K562 (cell line): Measurements from ENCODE around the gene SLC31A1. TPM values are rescaled to one million over a fixed set of nuclear protein-coding genes. Genes with fewer than 3 reads are reported as not detected.

Experiments used
- ATAC-seq: fragments of 200-7000 bp; cut with Tn5 transposase; 3 replicates; pipeline ENCODE4 v1.9.1; 2020; ENCODE audit warnings: moderate library complexity
- BruUV-seq: library from RNA; stranded (reverse); fragments of 400-500 nt; replicated peaks from 2 replicates; lab custom pipeline; 2021; lab: Mats Ljungman, UMichigan
- CTCF ChIA-PET: fragments of 300-600 bp; formaldehyde crosslinking; extraction: SDS; loops from one replicate; lab custom pipeline; 2021; ENCODE audit warnings: low intra/inter-chr PET ratio; lab: Yijun Ruan, JAX
- POLR2A ChIA-PET: fragments of 300-600, 350-650 bp; sonication (Branson Sonifier 250); formaldehyde crosslinking; extraction: SDS; loops from one replicate; lab custom pipeline; 2021; ENCODE audit warnings: antibody characterized with exemption, inconsistent platforms; lab: Yijun Ruan, JAX
- DNase-seq, 4 experiments: peaks; one replicate each; pipeline versions ENCODE4 v3.0.0 to v3.0.0-alpha.2; 2011 to 2018; ENCODE audit warnings: low spot score in 3 of 4, mixed read lengths in 3 of 4; ENCODE audit errors: extremely low read depth in 1 of 4
- FAIRE-seq: peaks from 2 replicates; lab custom pipeline; 2011; peaks lifted over from hg19 to GRCh38; lab: Jason Lieb, UNC
- H2AFZ ChIP-seq: 2 replicates; pipeline ENCODE4 v1.6.0; 2011; ENCODE audit warnings: low read depth, low read length, control low read depth, inconsistent platforms
- H3K27ac ChIP-seq: fragments of 200-600 bp; 3 replicates; pipeline ENCODE4 v1.8.0; 2011; ENCODE audit warnings: low read depth, mild to moderate bottlenecking, control low read depth, inconsistent platforms, low read length, moderate library complexity, mixed read lengths; ENCODE audit errors: extremely low read depth
- H3K27me3 ChIP-seq, 2 experiments: fragments of 300-600 bp in 1 of 2; 2 replicates in 1 of 2; 3 replicates in 1 of 2; pipeline versions ENCODE4 v1.6.0 to v1.8.0; 2011; ENCODE audit warnings: inconsistent platforms in 2 of 2, low read length in 2 of 2, mild to moderate bottlenecking in 1 of 2, mixed read lengths in 1 of 2, moderate library complexity in 1 of 2; ENCODE audit not compliant: control insufficient read depth in 2 of 2, insufficient read depth in 2 of 2
- H3K36me3 ChIP-seq: fragments of 300-600 bp; 3 replicates; pipeline ENCODE4 v1.8.0; 2011; ENCODE audit warnings: mild to moderate bottlenecking, low read length, inconsistent platforms; ENCODE audit not compliant: control insufficient read depth, insufficient read depth
- H3K4me1 ChIP-seq, 2 experiments: fragments of 200-600 bp in 1 of 2; replicated peaks in 1 of 2; 2 replicates in 1 of 2; 3 replicates in 1 of 2; pipeline versions ENCODE4 v1.5.1 to v1.8.0; 2011; ENCODE audit warnings: inconsistent platforms in 2 of 2, low read length in 2 of 2, mild to moderate bottlenecking in 1 of 2, mixed read lengths in 1 of 2, moderate library complexity in 1 of 2; ENCODE audit not compliant: control insufficient read depth in 2 of 2, insufficient read depth in 2 of 2
- H3K4me2 ChIP-seq: 2 replicates; pipeline ENCODE4 v1.6.1; 2011; ENCODE audit warnings: low read length, control low read depth, inconsistent platforms, mixed read lengths; ENCODE audit not compliant: insufficient read depth
- H3K4me3 ChIP-seq: fragments of 200-600 bp; sonication (generic), shearing (Covaris generic); 2 replicates; pipeline ENCODE4 v1.5.1; 2016; ENCODE audit warnings: control low read depth, inconsistent platforms
- H3K79me2 ChIP-seq: fragments of 200-600 bp; 3 replicates; pipeline ENCODE4 v1.8.0; 2011; ENCODE audit warnings: low read length, inconsistent platforms; ENCODE audit not compliant: control insufficient read depth, insufficient read depth
- H3K9ac ChIP-seq, 2 experiments: 2 replicates each; pipeline versions ENCODE4 v1.6.0 to v1.6.1; 2011; ENCODE audit warnings: low read depth in 2 of 2, low read length in 2 of 2, control low read depth in 1 of 2, inconsistent platforms in 1 of 2, mild to moderate bottlenecking in 1 of 2, mixed read lengths in 1 of 2; ENCODE audit not compliant: insufficient read depth in 1 of 2
- H3K9me1 ChIP-seq: one replicate; pipeline ENCODE4 v1.6.0; 2011; ENCODE audit warnings: inconsistent platforms, mild to moderate bottlenecking, low read length, moderate library complexity; ENCODE audit not compliant: control insufficient read depth, insufficient read depth
- H3K9me3 ChIP-seq: replicated peaks from 2 replicates; pipeline ENCODE4 v1.5.1; 2011; ENCODE audit warnings: low read depth, low read length, inconsistent platforms; ENCODE audit not compliant: control insufficient read depth, insufficient read depth
- H4K20me1 ChIP-seq: replicated peaks from 2 replicates; pipeline ENCODE4 v1.6.1; 2011; ENCODE audit warnings: low read length, inconsistent platforms, mixed read lengths; ENCODE audit not compliant: control insufficient read depth, insufficient read depth
- ARID2 ChIP-seq: fragments of 450-650 bp; IDR thresholded peaks from 2 replicates; pipeline ENCODE4 v1.6.1; 2017; ENCODE audit warnings: antibody characterized with exemption, mild to moderate bottlenecking
- DEAF1 ChIP-seq: fragments of 450-650 bp; formaldehyde crosslinking; IDR thresholded peaks from 2 replicates; pipeline ENCODE4 v1.4.0; 2020; ENCODE audit warnings: mild to moderate bottlenecking, moderate library complexity
- KDM1A ChIP-seq, 2 experiments: fragments of 450-650 bp; IDR thresholded peaks; 2 replicates each; pipeline ENCODE4 v1.6.1; 2016; ENCODE audit warnings: mild to moderate bottlenecking in 2 of 2
- OTX1 ChIP-seq: fragments of 450-650 bp; formaldehyde crosslinking; IDR thresholded peaks from 2 replicates; pipeline ENCODE4 v1.4.0; 2022; ENCODE audit warnings: mild to moderate bottlenecking
- RAD21 ChIP-seq, 2 experiments: fragments of 250-450 bp in 1 of 2; fragments of 450-650 bp in 1 of 2; sonication (Bioruptor Pico) in 1 of 2; formaldehyde crosslinking in 1 of 2; IDR thresholded peaks in 1 of 2; conservative IDR thresholded peaks in 1 of 2; 2 replicates each; pipeline versions ENCODE4 v1.4.0 to v1.8.0; 2020 to 2022; ENCODE audit warnings: mild to moderate bottlenecking in 2 of 2, moderate library complexity in 1 of 2
- ZNF384 ChIP-seq: IDR thresholded peaks from 2 replicates; pipeline ENCODE4 v1.6.1; 2012; ENCODE audit warnings: low read depth, low read length, improper control_type of control experiment
- WGBS: fragments of 100-300 bp; shearing (Covaris generic); methylation state at CpG from one replicate; pipeline ENCODE4 v1.1.6; 2016; ENCODE audit warnings: low coverage, mixed read lengths; ENCODE audit not compliant: insufficient coverage; ENCODE audit errors: missing lambda C conversion rate; 5-methylcytosine and 5-hydroxymethylcytosine counted together
- in situ Hi-C: fragments of 300-500 bp; cut with MboI; formaldehyde crosslinking; loops from 4 replicates; pipeline ENCODE4 v1.15.0; 2018; ENCODE audit warnings: inconsistent platforms, mixed read lengths
- intact Hi-C: fragments of 100-400 bp; cut with micrococcal nuclease; formaldehyde crosslinking; loops from 2 replicates; pipeline ENCODE4 v1.14.2; 2022
- polyA plus RNA-seq, 8 experiments: library from polyadenylated mRNA; depleted of rRNA in 4 of 8; stranded (reverse) in 5 of 8; unstranded in 3 of 8; fragments of >200 nt; fragmentation: Nextera tagmentation in 2 of 8; fragmentation: Illumina TruSeq in 1 of 8; extraction: Ambion mirVana in 2 of 8; extraction: Trizol in 1 of 8; gene quantifications; 2 replicates each; pipeline versions ENCODE4 v1.2.1 to v1.2.3, GENCODE V29; 2011 to 2014; ENCODE audit warnings: inconsistent platforms in 1 of 8, missing spikeins in 1 of 8
- total RNA-seq, 7 experiments: library from RNA; depleted of rRNA in 6 of 7; stranded (reverse); fragments of >200 nt in 6 of 7; fragmentation: Illumina TruSeq in 2 of 7; extraction: Trizol in 2 of 7; gene quantifications; 2 replicates each; pipeline versions ENCODE4 v1.2.1 to v1.2.3, GENCODE V29; 2011 to 2021; ENCODE audit warnings: low replicate concordance in 1 of 7
- TF ChIP-seq, protein P1 (sequence below): fragments of 450-650 bp; IDR thresholded peaks from 2 replicates; pipeline ENCODE4 v1.6.1; 2016; ENCODE audit warnings: mild to moderate bottlenecking, moderate library complexity

SLC31A1 gene
- total and polyA plus RNA-seq, 9 of the 15 experiments (the other 6 are each of a cell fraction or from before 2014, with no cell fraction given): 15.4 to 40.7 (median 25.9) TPM

DNA sequence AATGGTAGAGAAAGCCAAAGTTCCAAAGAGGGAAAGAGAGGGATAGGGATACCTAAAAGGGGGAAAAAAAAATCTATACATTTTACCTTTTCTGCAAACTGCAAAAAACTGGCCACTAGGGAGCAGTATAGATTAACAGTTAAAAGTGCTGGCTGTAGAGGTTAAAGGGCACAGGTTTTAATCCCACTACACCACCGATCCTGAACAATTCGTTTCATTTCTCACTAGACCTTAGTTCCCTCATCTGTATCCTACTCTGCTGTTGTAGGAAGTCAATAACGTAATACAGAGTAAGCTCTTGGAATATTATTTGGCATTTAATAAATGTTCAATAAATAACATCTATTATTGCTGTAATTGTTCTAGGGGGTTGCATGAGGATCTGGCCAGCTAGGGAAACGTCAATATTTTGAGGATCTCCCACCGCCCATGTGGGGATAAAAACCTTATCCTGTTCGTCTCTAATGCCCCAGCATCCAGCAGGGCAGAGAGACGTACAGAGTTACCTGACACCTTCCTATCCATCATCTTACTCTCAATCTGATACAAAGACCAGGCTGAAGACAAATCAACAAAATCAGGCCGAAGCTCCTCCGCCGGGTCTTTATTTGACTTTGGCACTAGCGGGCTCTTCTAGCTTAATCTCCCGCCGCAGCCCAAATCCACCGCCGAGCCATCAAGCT is 53.3 kb downstream of the SLC31A1 start:
- H2AFZ ChIP-seq: peak overlapping the region; percentile 98
- H3K27ac ChIP-seq: peak overlapping the region; percentile 92
- peaks cover 3 to 6% of the 10 kb centered on the region in 2 experiments; a peak in 3 of 5 replicates for H3K4me1 ChIP-seq
- no peaks in the 10 kb centered on the region for H4K20me1 ChIP-seq
- in situ Hi-C loops (loop anchor here (5.0 kb wide), 2 partner anchors 318 to 383 kb away; no protein-coding TSS in a partner anchor), intact Hi-C loops (loop anchor here (2.0 to 10.0 kb wide), 5 partner anchors 54 to 384 kb away; partner anchors contain the start of genes ALAD, FKBP15 and SLC31A1)
- peaks cover 70% of the 10 kb centered on the region for H3K36me3 ChIP-seq
- peak overlapping the region; percentile 80 for H3K4me3 ChIP-seq
- peak; percentile 33 to 78 (median 53) for DNase-seq
- ChIA-PET CTCF (interaction anchor here (0.8 to 2.7 kb wide), 11 partner anchors 128 to 383 kb away, joined by 3 to 23 read pairs (median 5); partner anchors contain the start of genes C9orf43 and POLE3), POLR2A (interaction anchor here (0.5 to 2.0 kb wide), 22 partner anchors 9 to 491 kb away, joined by 3 to 12 read pairs (median 3); partner anchors contain the start of genes ALAD, C9orf43, FKBP15 and POLE3)
- H3K9ac ChIP-seq: peak overlapping the region; percentile 96 to 99
- peak overlapping the region; percentile 99 for H3K4me2 ChIP-seq
- H3K9me1 ChIP-seq: no peaks in the 10 kb centered on the region
- under 1% methylated on average over 15 of the region's 15 CpGs for WGBS
- ATAC-seq: peak; percentile 62
- peak; percentile 77 for FAIRE-seq
- H3K79me2 ChIP-seq: peaks cover 53% of the 10 kb centered on the region
- H3K27me3 ChIP-seq: no peaks in the 10 kb centered on the region
- H3K9me3 ChIP-seq: no peaks in the 10 kb centered on the region
- no TSS peak for BruUV-seq
- TF ChIP-seq ZNF384 (peak; percentile 64), OTX1 (CRISPR knock-in tag) (no peak), ARID2 (0 out of 2 replicates have a peak, but pooled peaks have one; percentile 20), DEAF1 (CRISPR knock-in tag) (peak; percentile 68), RAD21 (CRISPR knock-in tag; conservative IDR thresholded peaks at IDR 0.05 in 1 of 2, IDR thresholded peaks at IDR 0.05 in 1 of 2) (peak; percentile 78 to 82), KDM1A (IDR thresholded peaks at IDR 0.05) (0 out of 4 replicates have a peak, but pooled peaks of 1 of the 2 experiments have one; percentile 16)
- TF ChIP-seq, protein P1, sequence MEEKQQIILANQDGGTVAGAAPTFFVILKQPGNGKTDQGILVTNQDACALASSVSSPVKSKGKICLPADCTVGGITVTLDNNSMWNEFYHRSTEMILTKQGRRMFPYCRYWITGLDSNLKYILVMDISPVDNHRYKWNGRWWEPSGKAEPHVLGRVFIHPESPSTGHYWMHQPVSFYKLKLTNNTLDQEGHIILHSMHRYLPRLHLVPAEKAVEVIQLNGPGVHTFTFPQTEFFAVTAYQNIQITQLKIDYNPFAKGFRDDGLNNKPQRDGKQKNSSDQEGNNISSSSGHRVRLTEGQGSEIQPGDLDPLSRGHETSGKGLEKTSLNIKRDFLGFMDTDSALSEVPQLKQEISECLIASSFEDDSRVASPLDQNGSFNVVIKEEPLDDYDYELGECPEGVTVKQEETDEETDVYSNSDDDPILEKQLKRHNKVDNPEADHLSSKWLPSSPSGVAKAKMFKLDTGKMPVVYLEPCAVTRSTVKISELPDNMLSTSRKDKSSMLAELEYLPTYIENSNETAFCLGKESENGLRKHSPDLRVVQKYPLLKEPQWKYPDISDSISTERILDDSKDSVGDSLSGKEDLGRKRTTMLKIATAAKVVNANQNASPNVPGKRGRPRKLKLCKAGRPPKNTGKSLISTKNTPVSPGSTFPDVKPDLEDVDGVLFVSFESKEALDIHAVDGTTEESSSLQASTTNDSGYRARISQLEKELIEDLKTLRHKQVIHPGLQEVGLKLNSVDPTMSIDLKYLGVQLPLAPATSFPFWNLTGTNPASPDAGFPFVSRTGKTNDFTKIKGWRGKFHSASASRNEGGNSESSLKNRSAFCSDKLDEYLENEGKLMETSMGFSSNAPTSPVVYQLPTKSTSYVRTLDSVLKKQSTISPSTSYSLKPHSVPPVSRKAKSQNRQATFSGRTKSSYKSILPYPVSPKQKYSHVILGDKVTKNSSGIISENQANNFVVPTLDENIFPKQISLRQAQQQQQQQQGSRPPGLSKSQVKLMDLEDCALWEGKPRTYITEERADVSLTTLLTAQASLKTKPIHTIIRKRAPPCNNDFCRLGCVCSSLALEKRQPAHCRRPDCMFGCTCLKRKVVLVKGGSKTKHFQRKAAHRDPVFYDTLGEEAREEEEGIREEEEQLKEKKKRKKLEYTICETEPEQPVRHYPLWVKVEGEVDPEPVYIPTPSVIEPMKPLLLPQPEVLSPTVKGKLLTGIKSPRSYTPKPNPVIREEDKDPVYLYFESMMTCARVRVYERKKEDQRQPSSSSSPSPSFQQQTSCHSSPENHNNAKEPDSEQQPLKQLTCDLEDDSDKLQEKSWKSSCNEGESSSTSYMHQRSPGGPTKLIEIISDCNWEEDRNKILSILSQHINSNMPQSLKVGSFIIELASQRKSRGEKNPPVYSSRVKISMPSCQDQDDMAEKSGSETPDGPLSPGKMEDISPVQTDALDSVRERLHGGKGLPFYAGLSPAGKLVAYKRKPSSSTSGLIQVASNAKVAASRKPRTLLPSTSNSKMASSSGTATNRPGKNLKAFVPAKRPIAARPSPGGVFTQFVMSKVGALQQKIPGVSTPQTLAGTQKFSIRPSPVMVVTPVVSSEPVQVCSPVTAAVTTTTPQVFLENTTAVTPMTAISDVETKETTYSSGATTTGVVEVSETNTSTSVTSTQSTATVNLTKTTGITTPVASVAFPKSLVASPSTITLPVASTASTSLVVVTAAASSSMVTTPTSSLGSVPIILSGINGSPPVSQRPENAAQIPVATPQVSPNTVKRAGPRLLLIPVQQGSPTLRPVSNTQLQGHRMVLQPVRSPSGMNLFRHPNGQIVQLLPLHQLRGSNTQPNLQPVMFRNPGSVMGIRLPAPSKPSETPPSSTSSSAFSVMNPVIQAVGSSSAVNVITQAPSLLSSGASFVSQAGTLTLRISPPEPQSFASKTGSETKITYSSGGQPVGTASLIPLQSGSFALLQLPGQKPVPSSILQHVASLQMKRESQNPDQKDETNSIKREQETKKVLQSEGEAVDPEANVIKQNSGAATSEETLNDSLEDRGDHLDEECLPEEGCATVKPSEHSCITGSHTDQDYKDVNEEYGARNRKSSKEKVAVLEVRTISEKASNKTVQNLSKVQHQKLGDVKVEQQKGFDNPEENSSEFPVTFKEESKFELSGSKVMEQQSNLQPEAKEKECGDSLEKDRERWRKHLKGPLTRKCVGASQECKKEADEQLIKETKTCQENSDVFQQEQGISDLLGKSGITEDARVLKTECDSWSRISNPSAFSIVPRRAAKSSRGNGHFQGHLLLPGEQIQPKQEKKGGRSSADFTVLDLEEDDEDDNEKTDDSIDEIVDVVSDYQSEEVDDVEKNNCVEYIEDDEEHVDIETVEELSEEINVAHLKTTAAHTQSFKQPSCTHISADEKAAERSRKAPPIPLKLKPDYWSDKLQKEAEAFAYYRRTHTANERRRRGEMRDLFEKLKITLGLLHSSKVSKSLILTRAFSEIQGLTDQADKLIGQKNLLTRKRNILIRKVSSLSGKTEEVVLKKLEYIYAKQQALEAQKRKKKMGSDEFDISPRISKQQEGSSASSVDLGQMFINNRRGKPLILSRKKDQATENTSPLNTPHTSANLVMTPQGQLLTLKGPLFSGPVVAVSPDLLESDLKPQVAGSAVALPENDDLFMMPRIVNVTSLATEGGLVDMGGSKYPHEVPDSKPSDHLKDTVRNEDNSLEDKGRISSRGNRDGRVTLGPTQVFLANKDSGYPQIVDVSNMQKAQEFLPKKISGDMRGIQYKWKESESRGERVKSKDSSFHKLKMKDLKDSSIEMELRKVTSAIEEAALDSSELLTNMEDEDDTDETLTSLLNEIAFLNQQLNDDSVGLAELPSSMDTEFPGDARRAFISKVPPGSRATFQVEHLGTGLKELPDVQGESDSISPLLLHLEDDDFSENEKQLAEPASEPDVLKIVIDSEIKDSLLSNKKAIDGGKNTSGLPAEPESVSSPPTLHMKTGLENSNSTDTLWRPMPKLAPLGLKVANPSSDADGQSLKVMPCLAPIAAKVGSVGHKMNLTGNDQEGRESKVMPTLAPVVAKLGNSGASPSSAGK: no peak
